Measurements from ENCODE around the gene GIN1.
"Not testable (repeated sequence)": the region's sequence is repeated elsewhere in the genome, so short reads cannot be mapped to it uniquely, and the experiment has no call there.

Gene GIN1

GRCh38 chr5:103119765-103120606 is at the start of gene GIN1, which contains the start of gene PPIP5K2:
GIN1 (minus strand) TSS chr5:103120138; CDS start chr5:103108707, 11,431 bp downstream.
PPIP5K2 (plus strand) TSS chr5:103120301; CDS start chr5:103129590, 9,289 bp downstream.
- peak within 1 kb of the TSS; percentile 97 for H3K9ac ChIP-seq (ENCODE audit: low read depth, low read length)
- H3K27ac ChIP-seq (ENCODE audit: low read length) = peak within 1 kb of the TSS; percentile 75
- H3K4me3 ChIP-seq (ENCODE audit: low read length) = peak within 1 kb of the TSS; percentile 96
- no peaks in the 10 kb centered on the region for H3K36me3 ChIP-seq (ENCODE audit: insufficient read depth, low read depth, low read length)
- peaks cover 6% of the 10 kb centered on the region; the same call in 1 of the 2 replicates for H3K4me1 ChIP-seq (ENCODE audit: insufficient read depth, low read length)
- no peaks in the 10 kb centered on the region for H3K27me3 ChIP-seq (ENCODE audit: insufficient read depth, low read length)
- H3K9me3 ChIP-seq (ENCODE audit: insufficient read depth, low read depth, low read length) = no peaks in the 10 kb centered on the region

GRCh38 chr5:103166706-103167105 is 46.8 kb upstream of the GIN1 start:
- H3K9me3 ChIP-seq (ENCODE audit: insufficient read depth, low read depth, low read length) = no peaks in the 10 kb centered on the region
- no peak overlapping the region for H3K4me3 ChIP-seq (ENCODE audit: low read length)
- peaks cover 19% of the 10 kb centered on the region for H3K36me3 ChIP-seq (ENCODE audit: insufficient read depth, low read depth, low read length)
- H3K27ac ChIP-seq (ENCODE audit: low read length) = no peak overlapping the region
- no peak overlapping the region for H3K9ac ChIP-seq (ENCODE audit: low read depth, low read length)
- no peaks in the 10 kb centered on the region for H3K27me3 ChIP-seq (ENCODE audit: insufficient read depth, low read length)
- H3K4me1 ChIP-seq (ENCODE audit: insufficient read depth, low read length) = no peaks in the 10 kb centered on the region

GRCh38 chr5:103151156-103151555 is 31.2 kb upstream of the GIN1 start:
- Histone ChIP-seq H3K27me3 (ENCODE audit: insufficient read depth, low read length) (no peaks in the 10 kb centered on the region), H3K36me3 (ENCODE audit: insufficient read depth, low read depth, low read length) (peaks cover 23% of the 10 kb centered on the region)

GRCh38 chr5:103148213-103148612 is 28.3 kb upstream of the GIN1 start:
- H3K4me1 ChIP-seq (ENCODE audit: insufficient read depth, low read length) = no peaks in the 10 kb centered on the region
- no peak overlapping the region for H3K27ac ChIP-seq (ENCODE audit: low read length)
- H3K4me3 ChIP-seq (ENCODE audit: low read length) = no peak overlapping the region
- H3K9ac ChIP-seq (ENCODE audit: low read depth, low read length) = no peak overlapping the region
- no peaks in the 10 kb centered on the region for H3K27me3 ChIP-seq (ENCODE audit: insufficient read depth, low read length)
- peaks cover 20% of the 10 kb centered on the region for H3K36me3 ChIP-seq (ENCODE audit: insufficient read depth, low read depth, low read length)
- no peaks in the 10 kb centered on the region for H3K9me3 ChIP-seq (ENCODE audit: insufficient read depth, low read depth, low read length)

More at GRCh38 chr5:103151156-103151555, 31.2 kb upstream of the GIN1 start:
- no peak overlapping the region for H3K4me3 ChIP-seq (ENCODE audit: low read length)
- no peak overlapping the region for H3K27ac ChIP-seq (ENCODE audit: low read length)
- no peak overlapping the region for H3K9ac ChIP-seq (ENCODE audit: low read depth, low read length)
- no peaks in the 10 kb centered on the region for H3K4me1 ChIP-seq (ENCODE audit: insufficient read depth, low read length)
- H3K9me3 ChIP-seq (ENCODE audit: insufficient read depth, low read depth, low read length) = no peaks in the 10 kb centered on the region

GRCh38 chr5:103145196-103145595 is 25.3 kb upstream of the GIN1 start:
- H3K36me3 ChIP-seq (ENCODE audit: insufficient read depth, low read depth, low read length) = peaks cover 7% of the 10 kb centered on the region
- H3K9me3 ChIP-seq (ENCODE audit: insufficient read depth, low read depth, low read length) = no peaks in the 10 kb centered on the region
- no peaks in the 10 kb centered on the region for H3K27me3 ChIP-seq (ENCODE audit: insufficient read depth, low read length)
- H3K4me3 ChIP-seq (ENCODE audit: low read length) = no peak overlapping the region
- no peak overlapping the region for H3K9ac ChIP-seq (ENCODE audit: low read depth, low read length)
- no peak overlapping the region for H3K27ac ChIP-seq (ENCODE audit: low read length)
- H3K4me1 ChIP-seq (ENCODE audit: insufficient read depth, low read length) = no peaks in the 10 kb centered on the region

- not testable (repeated sequence) for H3K4me1 ChIP-seq (ENCODE audit: insufficient read depth, low read length); H3K27ac ChIP-seq (ENCODE audit: low read length); H3K9ac ChIP-seq (ENCODE audit: low read depth, low read length); H3K9me3 ChIP-seq (ENCODE audit: insufficient read depth, low read depth, low read length); H3K27me3 ChIP-seq (ENCODE audit: insufficient read depth, low read length); H3K36me3 ChIP-seq (ENCODE audit: insufficient read depth, low read depth, low read length); H3K4me3 ChIP-seq (ENCODE audit: low read length)
These were observed 22.2 kb upstream of the GIN1 start for GRCh38 chr5:103142132-103142531.

GRCh38 chr5:103139264-103139865 is 19.4 kb upstream of the GIN1 start:
- Histone ChIP-seq H3K9ac (ENCODE audit: low read depth, low read length) (no peak overlapping the region), H3K27me3 (ENCODE audit: insufficient read depth, low read length) (no peaks in the 10 kb centered on the region), H3K36me3 (ENCODE audit: insufficient read depth, low read depth, low read length) (peaks cover 10% of the 10 kb centered on the region; the same call in 1 of the 2 replicates), H3K4me3 (ENCODE audit: low read length) (no peak overlapping the region), H3K27ac (ENCODE audit: low read length) (no peak overlapping the region), H3K4me1 (ENCODE audit: insufficient read depth, low read length) (no peaks in the 10 kb centered on the region), H3K9me3 (ENCODE audit: insufficient read depth, low read depth, low read length) (no peaks in the 10 kb centered on the region)

- Histone ChIP-seq H3K4me1 (ENCODE audit: insufficient read depth, low read length) (no peaks in the 10 kb centered on the region), H3K9ac (ENCODE audit: low read depth, low read length) (no peak overlapping the region), H3K4me3 (ENCODE audit: low read length) (no peak overlapping the region), H3K27me3 (ENCODE audit: insufficient read depth, low read length) (no peaks in the 10 kb centered on the region), H3K36me3 (ENCODE audit: insufficient read depth, low read depth, low read length) (peaks cover 10% of the 10 kb centered on the region; the same call in 1 of the 2 replicates), H3K27ac (ENCODE audit: low read length) (no peak overlapping the region), H3K9me3 (ENCODE audit: insufficient read depth, low read depth, low read length) (no peaks in the 10 kb centered on the region)
These were observed 18.3 kb upstream of the GIN1 start for GRCh38 chr5:103138202-103138690.

GRCh38 chr5:103135461-103135860 is 15.5 kb upstream of the GIN1 start:
- Histone ChIP-seq H3K27ac (ENCODE audit: low read length) (no peak overlapping the region), H3K9ac (ENCODE audit: low read depth, low read length) (no peak overlapping the region), H3K9me3 (ENCODE audit: insufficient read depth, low read depth, low read length) (no peaks in the 10 kb centered on the region), H3K4me3 (ENCODE audit: low read length) (no peak overlapping the region), H3K36me3 (ENCODE audit: insufficient read depth, low read depth, low read length) (peaks cover 10% of the 10 kb centered on the region; the same call in 1 of the 2 replicates), H3K4me1 (ENCODE audit: insufficient read depth, low read length) (no peaks in the 10 kb centered on the region), H3K27me3 (ENCODE audit: insufficient read depth, low read length) (no peaks in the 10 kb centered on the region)

- Histone ChIP-seq H3K27ac (ENCODE audit: low read length) (no peak overlapping the region), H3K9ac (ENCODE audit: low read depth, low read length) (no peak overlapping the region), H3K27me3 (ENCODE audit: insufficient read depth, low read length) (no peaks in the 10 kb centered on the region), H3K36me3 (ENCODE audit: insufficient read depth, low read depth, low read length) (no peaks in the 10 kb centered on the region), H3K9me3 (ENCODE audit: insufficient read depth, low read depth, low read length) (no peaks in the 10 kb centered on the region), H3K4me3 (ENCODE audit: low read length) (no peak overlapping the region), H3K4me1 (ENCODE audit: insufficient read depth, low read length) (no peaks in the 10 kb centered on the region)
These were observed 13.3 kb upstream of the GIN1 start for GRCh38 chr5:103133231-103133630.

GRCh38 chr5:103132684-103133083 is 12.7 kb upstream of the GIN1 start:
- Histone ChIP-seq H3K9me3 (ENCODE audit: insufficient read depth, low read depth, low read length) (no peaks in the 10 kb centered on the region), H3K27ac (ENCODE audit: low read length) (no peak overlapping the region), H3K9ac (ENCODE audit: low read depth, low read length) (no peak overlapping the region), H3K4me1 (ENCODE audit: insufficient read depth, low read length) (no peaks in the 10 kb centered on the region), H3K36me3 (ENCODE audit: insufficient read depth, low read depth, low read length) (no peaks in the 10 kb centered on the region), H3K27me3 (ENCODE audit: insufficient read depth, low read length) (no peaks in the 10 kb centered on the region), H3K4me3 (ENCODE audit: low read length) (no peak overlapping the region)

GRCh38 chr5:103128202-103128601 is 8.3 kb upstream of the GIN1 start:
- Histone ChIP-seq H3K27ac (ENCODE audit: low read length) (no peak overlapping the region), H3K36me3 (ENCODE audit: insufficient read depth, low read depth, low read length) (no peaks in the 10 kb centered on the region), H3K9ac (ENCODE audit: low read depth, low read length) (no peak overlapping the region)

More at GRCh38 chr5:103128202-103128601, 8.3 kb upstream of the GIN1 start:
- no peaks in the 10 kb centered on the region for H3K27me3 ChIP-seq (ENCODE audit: insufficient read depth, low read length)
- H3K4me3 ChIP-seq (ENCODE audit: low read length) = no peak overlapping the region
- H3K4me1 ChIP-seq (ENCODE audit: insufficient read depth, low read length) = no peaks in the 10 kb centered on the region
- no peaks in the 10 kb centered on the region for H3K9me3 ChIP-seq (ENCODE audit: insufficient read depth, low read depth, low read length)
